GM21786 (cell line): ENCODE measurements around the gene HSPA4.
"Not testable (repeated sequence)": the region's sequence is repeated elsewhere in the genome, so short reads cannot be mapped to it uniquely, and the experiment has no call there.

Experiments used
- ATAC-seq: cut with Tn5 transposase; IDR thresholded peaks from one replicate; pipeline ENCODE4 v1.9.1; 2021; ENCODE audit not compliant: unreplicated experiment

Gene HSPA4

DNA sequence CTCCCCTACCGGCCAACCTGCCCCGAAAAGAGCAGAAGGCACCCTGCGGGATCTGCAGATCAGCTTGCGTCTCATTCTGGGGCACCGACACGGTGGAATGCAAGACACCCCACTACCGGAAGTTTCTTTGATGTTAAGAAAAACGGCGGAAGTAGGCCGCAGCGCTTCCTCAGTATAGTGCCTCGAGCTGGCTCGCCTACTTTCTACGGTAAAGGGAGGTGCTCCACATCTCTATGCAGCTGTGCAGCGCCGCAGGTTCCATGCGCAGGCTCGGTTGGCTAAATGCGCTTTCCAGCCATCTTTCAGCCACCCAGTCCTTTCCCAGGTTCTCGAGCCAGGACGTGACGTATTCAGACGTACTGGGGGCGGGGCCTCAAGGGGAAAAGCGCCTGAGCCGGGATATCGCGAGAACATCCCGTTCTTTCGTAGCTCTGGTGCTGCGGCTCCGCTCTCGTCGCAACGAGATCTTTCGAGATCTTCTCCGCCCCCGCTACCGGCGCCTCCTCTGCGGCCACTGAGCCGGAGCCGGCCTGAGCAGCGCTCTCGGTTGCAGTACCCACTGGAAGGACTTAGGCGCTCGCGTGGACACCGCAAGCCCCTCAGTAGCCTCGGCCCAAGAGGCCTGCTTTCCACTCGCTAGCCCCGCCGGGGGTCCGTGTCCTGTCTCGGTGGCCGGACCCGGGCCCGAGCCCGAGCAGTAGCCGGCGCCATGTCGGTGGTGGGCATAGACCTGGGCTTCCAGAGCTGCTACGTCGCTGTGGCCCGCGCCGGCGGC, at the start of gene HSPA4:
Gene HSPA4 (plus strand): TSS at position 472 of the 775 bp plus-strand sequence. CDS start 238 bp downstream, at position 710.
- ATAC-seq: peak; percentile 79

DNA sequence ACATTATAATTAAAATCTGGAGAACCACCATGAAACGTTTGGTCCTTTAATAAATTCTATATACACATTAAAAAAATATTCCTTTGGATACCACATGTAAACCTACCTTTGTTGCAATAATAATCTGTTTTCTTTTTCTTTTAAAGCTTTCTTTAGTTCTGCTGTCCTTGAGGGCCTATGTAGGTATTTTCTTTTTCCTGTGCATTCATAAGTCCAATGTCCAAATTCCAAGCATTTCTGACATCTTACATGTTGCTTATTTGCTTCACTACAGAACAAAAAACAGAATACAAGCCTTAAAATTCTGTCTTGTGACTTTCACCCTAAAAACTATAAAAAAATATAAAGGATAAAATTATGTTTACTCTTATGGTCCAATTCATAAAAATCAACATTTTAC, 45.2 kb upstream of the HSPA4 start:
- no peak for ATAC-seq

DNA sequence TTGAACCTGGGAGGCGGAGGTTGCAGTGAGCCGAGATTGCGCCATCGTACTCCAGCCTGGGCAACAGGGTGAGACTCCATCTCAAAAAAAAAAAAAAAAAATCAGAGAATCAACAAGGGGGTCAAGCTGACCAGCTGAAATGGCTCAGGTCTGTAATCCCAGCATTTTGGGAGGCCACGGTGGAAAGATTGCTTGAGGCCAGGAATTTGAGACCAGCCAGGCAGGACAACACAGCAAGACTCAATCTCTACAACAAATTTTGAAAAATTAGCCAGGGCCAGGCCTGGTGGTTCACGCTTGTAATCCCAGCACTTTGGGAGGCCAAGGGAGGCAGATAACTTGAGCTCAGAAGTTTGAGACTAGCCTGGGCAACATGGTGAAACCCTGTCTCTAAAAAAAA, 43.4 kb upstream of the HSPA4 start:
- not testable (repeated sequence) for ATAC-seq

DNA sequence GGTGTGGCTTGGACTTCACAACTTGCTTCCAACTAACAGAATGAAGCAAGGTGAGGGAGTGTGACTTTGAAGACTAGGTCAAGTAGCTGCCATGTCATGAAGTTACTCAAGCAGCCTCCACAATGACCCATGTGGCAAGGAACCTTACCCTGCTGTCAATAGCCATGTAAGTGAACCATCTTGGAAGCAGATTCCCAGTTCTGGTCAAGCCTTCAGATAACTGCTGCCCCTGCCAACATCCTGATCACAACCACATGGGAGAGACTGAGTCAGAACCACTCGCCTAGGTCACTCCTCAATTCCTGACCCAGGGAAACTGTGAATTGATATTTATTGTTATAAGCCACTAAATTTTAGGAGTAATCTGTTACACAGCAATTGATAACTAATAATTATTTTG, 36.3 kb upstream of the HSPA4 start:
- ATAC-seq: no peak

DNA sequence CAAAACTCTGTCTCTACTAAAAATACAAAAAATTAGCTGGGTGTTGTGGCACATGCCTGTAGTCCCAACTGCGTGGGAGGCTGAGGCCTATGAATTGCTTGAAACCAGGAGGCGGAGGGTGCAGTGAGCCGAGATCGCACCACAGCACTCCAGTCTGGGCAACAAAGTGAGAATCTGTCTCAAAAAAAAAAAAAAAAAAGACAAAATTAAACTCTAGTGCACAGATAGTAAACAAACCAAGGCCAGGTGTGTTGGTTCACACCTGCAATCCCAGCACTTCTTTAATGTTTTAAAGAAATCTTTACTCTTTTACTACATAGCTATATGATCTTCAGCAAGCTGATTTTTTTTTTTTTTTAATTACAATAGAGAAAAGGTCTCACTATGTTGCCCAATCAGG, 33.8 kb upstream of the HSPA4 start:
- ATAC-seq: no peak

DNA sequence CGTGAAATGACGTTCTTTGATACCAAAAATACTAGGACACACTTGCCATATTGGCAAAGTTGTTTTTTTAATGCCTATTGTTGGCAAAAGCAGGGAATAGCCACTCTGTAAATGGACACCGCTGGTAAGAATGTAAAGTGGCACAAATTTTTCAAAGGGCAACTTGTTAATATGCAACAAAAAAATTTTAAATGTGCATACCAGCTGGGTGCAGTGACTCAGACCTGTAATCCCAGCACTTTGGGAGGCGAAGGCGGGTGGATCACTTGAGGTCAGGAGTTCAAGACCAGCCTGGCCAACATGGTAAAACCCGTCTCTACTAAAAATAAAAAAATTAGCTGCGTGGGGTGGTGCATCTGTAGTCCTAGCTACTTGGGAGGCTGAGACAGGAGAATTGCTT, 32.3 kb upstream of the HSPA4 start:
- ATAC-seq: not testable (repeated sequence)

DNA sequence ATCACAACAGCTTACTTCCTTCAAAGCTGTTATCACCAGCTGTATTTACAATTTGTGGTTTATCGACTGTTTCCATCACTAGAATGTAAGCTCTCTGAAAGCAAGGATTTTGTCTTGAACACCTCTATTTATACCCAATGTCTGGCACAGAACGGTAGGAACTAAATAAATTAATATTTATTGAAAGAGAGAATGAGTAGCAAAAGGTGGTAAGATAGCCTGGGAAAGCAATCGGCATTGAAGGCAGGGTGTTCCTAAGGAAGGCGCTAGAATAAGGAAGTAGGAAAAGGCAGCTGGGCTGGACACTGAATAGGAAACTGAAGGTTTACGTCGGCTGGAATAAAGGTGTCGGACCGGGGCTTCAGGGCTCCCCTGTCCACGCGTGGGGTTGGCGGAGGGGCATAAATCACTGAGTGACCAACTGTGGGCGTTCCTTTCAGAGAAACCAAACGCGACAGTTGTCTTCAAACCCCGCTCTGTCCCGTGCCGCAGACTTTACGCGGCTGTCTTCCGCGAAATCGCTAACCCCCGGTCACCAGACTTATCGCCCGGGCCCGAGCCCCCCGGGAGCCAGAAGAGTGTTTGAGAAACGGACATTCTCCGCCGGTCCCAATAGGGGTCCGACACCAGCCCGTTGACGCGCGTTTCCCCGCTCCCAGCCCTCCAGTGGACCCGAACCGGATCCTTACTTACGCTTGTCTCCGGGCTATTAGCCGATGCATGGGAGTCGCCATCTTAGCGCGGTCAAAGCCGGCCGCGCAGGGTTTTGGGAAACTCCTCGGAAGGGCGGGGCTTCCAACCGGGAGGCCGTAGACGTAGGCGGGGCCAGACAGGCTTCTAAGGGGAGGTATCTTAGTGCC, 25.8 kb upstream of the HSPA4 start, which contains the start of gene ZCCHC10:
Gene ZCCHC10 (minus strand): TSS at position 746 of the 860 bp plus-strand sequence. CDS start 12 bp downstream, at position 734.
- ATAC-seq: peak; percentile 96

DNA sequence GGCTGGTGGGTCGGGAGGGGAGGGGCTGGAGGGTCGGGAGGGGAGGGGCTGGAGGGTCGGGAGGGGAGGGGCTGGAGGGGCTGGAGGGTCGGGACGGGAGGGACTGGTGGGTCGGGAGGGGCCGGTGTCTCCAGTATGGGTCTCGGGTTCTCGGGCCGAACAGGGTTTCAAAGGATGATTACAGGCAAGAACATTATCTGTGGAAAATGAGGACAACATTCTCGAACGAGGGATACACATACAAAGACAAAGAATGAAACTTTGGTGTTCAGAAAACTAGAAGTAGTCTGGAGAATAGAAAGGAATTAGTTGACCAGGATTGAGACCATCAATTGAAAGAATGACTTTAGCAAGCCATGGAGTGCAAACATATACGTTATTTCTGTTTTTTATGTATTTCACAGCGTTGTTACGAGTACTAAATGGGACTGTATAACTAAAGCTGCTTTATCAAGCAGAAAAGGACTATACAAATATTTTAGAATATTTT, 25.1 kb upstream of the HSPA4 start:
- ATAC-seq: no peak

DNA sequence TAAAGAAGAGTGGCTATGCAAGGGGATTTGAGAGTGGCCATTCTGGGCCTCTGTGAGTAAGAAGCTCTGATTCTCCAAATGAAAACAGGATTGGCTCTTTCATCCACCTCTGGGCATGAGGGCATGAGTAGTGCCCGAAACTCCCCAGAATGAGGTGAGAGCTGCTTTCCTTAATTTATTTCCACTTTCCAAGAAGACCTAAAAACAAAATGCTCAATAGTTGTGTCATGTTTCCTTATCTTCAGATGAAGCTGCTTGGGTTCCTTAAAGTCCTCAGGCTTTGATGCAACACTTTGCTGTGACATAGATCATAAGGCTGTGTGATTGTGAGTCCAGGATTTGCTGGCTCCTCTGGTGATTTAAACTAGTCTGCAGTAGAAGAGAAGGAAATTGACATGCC, 22.4 kb upstream of the HSPA4 start:
- ATAC-seq: no peak

DNA sequence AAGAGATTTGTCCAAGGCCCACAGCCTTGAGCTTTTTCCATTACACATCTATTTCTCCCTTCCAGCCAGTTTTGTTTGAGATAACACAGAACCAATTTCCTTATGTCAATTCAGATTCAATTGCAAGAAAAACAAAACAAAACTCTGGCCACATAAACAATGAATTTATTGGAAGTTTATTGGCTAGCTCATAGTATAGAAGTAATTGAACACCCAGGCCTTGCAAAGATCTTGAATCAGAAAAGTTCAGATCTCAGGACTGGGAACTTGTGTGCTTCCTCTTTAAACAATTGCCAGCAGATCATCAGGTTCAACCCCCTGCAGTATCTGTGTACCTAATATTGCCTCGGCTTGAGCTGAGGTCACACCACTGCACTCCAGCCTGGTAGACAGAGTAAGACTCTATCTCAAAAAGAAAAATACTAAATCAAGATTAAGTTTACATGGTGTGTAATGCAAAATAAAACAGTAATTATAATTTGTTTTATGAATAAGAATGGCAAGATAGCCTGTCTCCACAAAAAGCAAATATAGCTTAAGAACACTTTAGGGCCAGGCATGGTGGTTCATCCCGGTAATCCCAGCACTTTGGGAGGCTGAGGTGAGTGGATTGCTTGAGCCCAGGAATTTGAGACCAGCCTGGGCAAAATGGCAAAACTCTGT, 21.3 kb upstream of the HSPA4 start:
- ATAC-seq: no peak

DNA sequence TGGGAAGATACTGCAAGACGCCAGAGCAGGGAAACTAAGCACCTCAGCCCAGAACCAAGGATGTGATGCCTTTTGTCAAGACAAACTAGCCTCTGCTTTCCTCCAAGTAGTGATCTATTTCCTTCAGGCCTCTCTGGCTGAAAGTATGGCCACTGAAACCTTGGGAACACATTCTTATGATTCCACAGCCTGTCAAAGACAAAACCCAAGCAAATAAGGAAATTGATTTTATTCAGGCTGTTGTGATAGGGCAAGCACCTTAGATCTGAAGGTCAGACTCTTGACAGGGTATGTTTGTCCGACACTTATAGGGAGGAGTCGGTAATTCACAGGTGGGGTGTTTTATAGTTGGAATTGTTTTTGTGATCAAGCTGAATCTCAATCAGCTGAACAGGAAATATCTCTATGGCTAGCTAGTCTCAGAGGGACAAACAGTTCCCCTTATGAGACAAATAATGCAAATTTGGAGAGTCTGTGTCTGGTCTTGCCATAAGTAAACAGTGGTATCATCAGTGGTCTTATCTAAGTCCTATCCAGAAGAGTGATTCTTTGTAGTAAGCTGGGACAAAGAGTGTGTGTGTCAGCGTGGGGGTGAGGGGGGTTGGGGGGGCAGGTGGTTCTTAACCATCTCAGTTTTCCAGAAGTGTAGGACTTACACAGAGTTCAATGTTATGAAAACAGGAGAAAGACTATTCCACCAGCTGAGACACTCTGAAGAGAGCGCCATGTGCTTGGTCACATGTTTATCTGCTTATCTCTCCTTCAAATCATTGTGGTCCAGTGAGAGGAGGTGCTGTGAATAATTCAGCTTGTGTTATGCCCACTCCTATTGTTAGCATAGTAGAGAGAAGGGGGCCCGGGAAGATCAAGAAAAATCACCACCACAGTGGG, 18.7 kb upstream of the HSPA4 start:
- peak; percentile 58 for ATAC-seq

DNA sequence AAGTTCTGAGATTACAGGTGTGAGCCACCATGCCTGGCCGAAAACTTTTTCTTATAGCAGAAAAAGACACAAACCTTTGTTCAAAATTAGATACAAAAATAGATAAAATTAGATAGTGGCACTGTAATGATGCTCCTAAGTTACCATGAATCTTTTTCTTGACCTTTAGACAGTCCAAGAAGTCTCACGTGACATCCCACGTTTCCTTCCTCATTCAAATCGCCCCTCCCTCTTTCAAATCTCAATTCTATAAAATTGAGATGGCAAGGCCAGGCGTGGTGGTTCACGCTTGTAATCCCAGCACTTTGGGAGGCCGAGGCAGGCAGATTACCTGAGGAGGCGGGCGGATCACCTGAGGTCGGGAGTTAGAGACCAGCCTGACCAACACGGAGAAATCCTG, 17.7 kb upstream of the HSPA4 start:
- ATAC-seq: no peak

DNA sequence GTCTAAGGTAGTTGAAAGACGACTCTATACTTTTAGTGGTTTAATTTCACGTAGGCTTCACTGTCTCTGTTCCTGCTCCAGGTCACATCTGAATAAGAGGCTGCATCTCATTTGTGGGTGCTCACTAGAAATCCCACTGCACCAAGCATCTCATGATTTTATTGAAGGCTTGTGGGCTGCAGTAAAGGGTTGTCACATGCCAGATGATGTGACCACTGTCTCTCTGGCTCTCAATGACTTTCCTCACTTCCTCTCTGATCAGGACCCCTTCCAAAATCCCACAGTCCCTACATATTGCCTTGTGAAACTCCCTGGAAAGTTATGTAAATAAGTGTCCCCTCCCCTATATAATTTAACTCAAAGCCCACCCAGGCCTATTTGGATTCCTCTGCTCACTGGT, 16.6 kb upstream of the HSPA4 start:
- no peak for ATAC-seq

DNA sequence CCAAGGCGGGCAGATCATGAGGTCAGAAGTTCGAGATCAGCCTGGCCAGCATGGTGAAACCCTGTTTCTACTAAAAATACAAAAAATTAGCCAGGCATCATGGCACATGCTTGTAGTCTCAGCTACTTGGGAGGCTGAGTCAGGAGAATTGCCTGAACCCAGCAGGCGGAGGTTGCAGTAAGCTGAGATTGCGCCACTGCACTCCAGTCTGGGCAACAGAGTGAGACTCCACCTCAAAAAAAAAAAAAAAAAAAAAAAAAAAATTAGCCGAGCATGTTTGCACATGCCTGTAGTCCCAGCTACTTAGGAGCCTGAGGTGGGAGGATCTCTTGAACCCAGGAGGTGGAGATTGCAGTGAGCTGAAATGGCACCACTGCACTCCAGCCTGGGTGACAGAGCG, 15.1 kb upstream of the HSPA4 start:
- not testable (repeated sequence) for ATAC-seq

DNA sequence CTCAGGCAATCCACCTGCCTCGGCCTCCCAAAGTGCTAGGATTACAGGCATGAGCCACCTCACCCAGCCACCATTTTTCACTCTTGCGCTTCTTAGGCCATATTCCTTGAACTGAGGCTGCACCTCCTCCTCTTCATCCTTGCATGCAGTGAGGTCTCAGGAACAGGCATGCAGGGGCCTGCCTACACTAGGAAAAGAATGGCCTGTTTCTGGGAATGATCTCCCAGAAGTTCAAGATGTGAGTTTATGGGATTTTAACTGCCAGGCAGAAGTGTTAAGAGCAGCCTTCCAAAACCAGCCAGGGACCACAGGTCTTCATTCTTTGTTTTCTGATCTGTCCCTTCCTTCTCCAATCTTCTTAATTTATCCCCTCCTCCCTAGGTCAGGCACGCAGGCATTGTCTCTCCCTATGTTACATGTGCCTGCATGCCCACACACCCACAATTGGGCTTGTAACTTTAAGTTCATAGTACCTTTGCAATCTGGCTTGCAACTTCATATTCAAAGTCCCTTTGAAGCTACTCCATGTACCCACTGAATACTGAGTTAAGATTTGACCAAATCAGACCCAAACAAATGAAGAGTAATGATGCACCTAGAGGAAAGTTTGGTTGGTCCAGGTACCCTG, 10.5 kb upstream of the HSPA4 start:
- no peak for ATAC-seq

DNA sequence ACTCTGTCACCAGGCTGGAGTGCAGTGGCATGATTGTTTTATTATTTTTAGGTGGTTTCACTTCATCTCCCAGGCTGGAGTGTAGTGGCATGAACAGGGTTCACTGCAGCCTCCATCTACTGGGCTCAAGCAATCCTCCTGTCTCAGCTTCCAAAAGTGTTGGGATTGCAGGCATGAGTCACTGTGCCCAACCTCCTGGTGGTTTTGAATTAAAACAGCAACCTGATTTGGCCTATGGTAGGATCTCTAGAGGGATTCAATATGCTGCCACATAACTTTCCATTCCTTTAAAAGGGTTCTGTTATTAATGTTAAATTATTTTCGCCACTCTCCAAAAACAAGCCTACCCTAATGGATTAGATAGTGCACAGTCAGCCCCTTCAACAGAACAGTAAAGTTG, 9.9 kb upstream of the HSPA4 start:
- no peak for ATAC-seq

DNA sequence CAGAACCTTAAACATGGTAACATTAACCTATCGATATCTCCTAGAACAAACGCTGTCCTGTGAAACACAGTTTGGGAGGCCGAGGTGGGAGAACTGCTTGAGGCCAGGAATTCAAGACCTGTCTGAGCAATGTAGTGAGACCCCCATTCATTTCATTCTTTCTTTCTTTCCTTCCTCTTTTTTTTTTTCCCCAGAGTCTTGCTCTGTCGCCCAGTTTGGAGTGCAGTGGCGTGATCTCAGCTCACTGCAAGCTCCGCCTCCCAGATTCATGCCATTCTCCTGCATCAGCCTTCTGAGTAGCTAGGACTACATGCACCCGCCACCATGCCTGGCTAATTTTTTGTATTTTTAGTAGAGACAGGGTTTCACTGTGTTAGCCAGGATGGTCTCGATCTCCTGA, 5.3 kb upstream of the HSPA4 start:
- not testable (repeated sequence) for ATAC-seq

DNA sequence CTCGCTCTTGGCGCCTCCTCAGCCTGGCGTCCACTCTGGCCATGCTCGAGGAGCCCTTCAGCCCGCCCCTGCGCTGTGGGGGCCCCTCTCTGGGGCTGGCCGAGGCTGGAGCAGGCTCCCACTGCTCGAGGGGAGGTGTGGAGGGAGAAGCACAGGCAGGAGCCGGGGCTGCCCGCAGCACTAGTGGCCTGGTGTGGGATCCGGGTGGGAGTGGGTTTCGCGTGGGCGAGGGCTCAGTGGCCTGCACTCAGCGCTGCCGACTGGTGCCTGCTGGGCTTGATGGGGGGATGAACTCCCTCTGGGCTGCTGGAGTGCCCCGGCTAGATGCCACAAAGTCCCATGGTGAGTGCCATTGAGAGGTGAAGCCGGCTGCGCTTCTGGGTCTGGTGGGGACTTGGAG, 4.4 kb upstream of the HSPA4 start:
- ATAC-seq: no peak

DNA sequence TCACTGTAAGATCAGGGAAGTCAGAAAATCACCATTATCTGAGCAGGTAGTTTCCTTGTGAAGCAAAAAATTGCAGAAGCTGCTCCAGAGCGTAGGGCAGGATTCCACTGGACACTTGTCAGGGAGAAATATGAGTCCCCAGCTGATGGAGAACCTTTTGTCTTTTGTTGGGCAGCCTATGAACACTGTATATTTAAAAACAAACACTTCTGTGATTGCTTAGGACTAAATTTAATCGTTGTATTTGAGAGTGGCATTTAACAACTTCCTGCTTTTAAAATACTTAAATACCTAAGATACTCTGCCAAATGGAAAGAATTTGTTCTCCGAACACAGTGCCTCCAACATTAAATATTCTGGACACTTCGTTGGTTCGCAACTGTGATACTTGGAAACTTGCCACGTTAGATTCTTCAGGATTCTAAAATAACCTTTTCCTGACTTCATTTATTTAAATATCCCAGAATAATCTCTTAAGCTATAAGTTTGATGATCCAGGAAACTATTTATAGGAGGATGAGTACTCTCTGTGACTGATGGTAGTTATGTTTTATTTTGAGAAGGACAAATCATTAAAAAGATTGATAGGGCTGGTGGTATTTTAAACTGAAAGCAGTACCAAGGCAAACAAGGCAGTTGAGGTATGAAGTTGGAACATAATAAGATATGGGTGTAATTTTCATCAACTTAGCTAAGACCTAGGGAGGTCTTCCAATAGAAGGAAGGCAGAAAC, 2.7 kb upstream of the HSPA4 start:
- ATAC-seq: no peak
